HepG2 (cell line): Measurements from ENCODE around the gene GPM6B. TPM values are rescaled to one million over a fixed set of nuclear protein-coding genes. Genes with fewer than 3 reads are reported as not detected.

Experiments used
- ATAC-seq: fragments of 200-7000 bp; cut with Tn5 transposase; 3 replicates; pipeline ENCODE4 v1.9.1; 2020; ENCODE audit warnings: mild to moderate bottlenecking, moderate library complexity
- BruUV-seq: library from RNA; stranded (reverse); fragments of 400-500 nt; replicated peaks from 2 replicates; lab custom pipeline; 2021; lab: Mats Ljungman, UMichigan
- CTCF ChIA-PET: fragments of 300-600 bp; formaldehyde crosslinking; extraction: SDS; loops from one replicate; lab custom pipeline; 2021; ENCODE audit warnings: low total read pairs, inconsistent platforms, low intra/inter-chr PET ratio; lab: Yijun Ruan, JAX
- POLR2A ChIA-PET: fragments of 350-600 bp; sonication (Branson Sonifier 250); formaldehyde crosslinking; loops from one replicate; lab custom pipeline; 2020; ENCODE audit warnings: antibody characterized with exemption, inconsistent platforms; lab: Yijun Ruan, JAX
- DNase-seq: peaks from one replicate; pipeline ENCODE4 v3.0.0-alpha.2; 2015; ENCODE audit warnings: low spot score
- FAIRE-seq: peaks from 3 replicates; lab custom pipeline; 2011; peaks lifted over from hg19 to GRCh38; lab: Jason Lieb, UNC
- H2AFZ ChIP-seq: one replicate; pipeline ENCODE4 v1.6.1; 2011; ENCODE audit warnings: low read length, inconsistent platforms
- H3K27ac ChIP-seq: fragments of 300-600 bp; 3 replicates; pipeline ENCODE4 v1.8.0; 2011; ENCODE audit warnings: mixed run types, mild to moderate bottlenecking, mixed read lengths, low read length, inconsistent platforms; ENCODE audit not compliant: insufficient read depth; ENCODE audit errors: extremely low read length
- H3K27me3 ChIP-seq, 2 experiments: fragments of 200-600 bp in 1 of 2; 2 replicates in 1 of 2; 3 replicates in 1 of 2; pipeline versions ENCODE4 v1.6.0 to v1.8.0; 2011; ENCODE audit warnings: low read length in 2 of 2, mild to moderate bottlenecking in 2 of 2, moderate library complexity in 2 of 2, inconsistent platforms in 1 of 2; ENCODE audit not compliant: insufficient read depth in 2 of 2, control insufficient read depth in 1 of 2
- H3K36me3 ChIP-seq, 2 experiments: fragments of 200-600 bp in 1 of 2; replicated peaks in 1 of 2; 2 replicates in 1 of 2; 3 replicates in 1 of 2; pipeline versions ENCODE4 v1.5.1 to v1.8.0; 2011; ENCODE audit warnings: low read length in 2 of 2, inconsistent platforms in 1 of 2; ENCODE audit not compliant: insufficient read depth in 2 of 2, control insufficient read depth in 1 of 2
- H3K4me1 ChIP-seq: 2 replicates; pipeline ENCODE4 v1.5.1; 2012; ENCODE audit warnings: low read length, inconsistent platforms; ENCODE audit not compliant: insufficient read depth
- H3K4me2 ChIP-seq: 2 replicates; pipeline ENCODE4 v1.6.0; 2011; ENCODE audit warnings: low read depth, low read length, inconsistent platforms
- H3K4me3 ChIP-seq, 3 experiments: fragments of 200-600 bp in 1 of 3; sonication (generic), shearing (Covaris generic) in 1 of 3; replicated peaks in 1 of 3; 2 replicates each; pipeline ENCODE4 v1.5.1; 2011 to 2016; ENCODE audit warnings: low read length in 3 of 3, inconsistent platforms in 2 of 3, low read depth in 2 of 3, mild to moderate bottlenecking in 2 of 3, control low read depth in 1 of 3, mixed read lengths in 1 of 3; ENCODE audit not compliant: insufficient read depth in 1 of 3
- H3K79me2 ChIP-seq: one replicate; pipeline ENCODE4 v1.6.1; 2011; ENCODE audit warnings: low read length, inconsistent platforms; ENCODE audit not compliant: insufficient read depth
- H3K9ac ChIP-seq: 2 replicates; pipeline ENCODE4 v1.6.0; 2011; ENCODE audit warnings: mild to moderate bottlenecking, low read depth, low read length, inconsistent platforms; ENCODE audit not compliant: insufficient read depth
- H3K9me3 ChIP-seq: 2 replicates; pipeline ENCODE4 v1.5.1; 2012; ENCODE audit warnings: mild to moderate bottlenecking, low read length
- H4K20me1 ChIP-seq: 2 replicates; pipeline ENCODE4 v1.6.0; 2011; ENCODE audit warnings: inconsistent platforms, mild to moderate bottlenecking, low read length, moderate library complexity; ENCODE audit not compliant: insufficient read depth
- ARID5B ChIP-seq: IDR thresholded peaks from 2 replicates; pipeline ENCODE4 v1.4.0; 2020; ENCODE audit warnings: mild to moderate bottlenecking, missing genetic modification reagents
- HOXA7 ChIP-seq: sonication (generic); formaldehyde crosslinking; IDR thresholded peaks from 2 replicates; pipeline ENCODE4 v1.8.1; 2022; ENCODE audit warnings: mild to moderate bottlenecking, missing genetic modification reagents, moderate library complexity
- MED8 ChIP-seq: sonication (generic); formaldehyde crosslinking; IDR thresholded peaks from 2 replicates; pipeline ENCODE4 v1.8.1; 2023; ENCODE audit warnings: mild to moderate bottlenecking, missing genetic modification reagents; ENCODE audit not compliant: insufficient replicate concordance
- PLRG1 ChIP-seq: fragments of 450-650 bp; conservative IDR thresholded peaks from 2 replicates; pipeline ENCODE4 v1.6.1; 2016
- RXRB ChIP-seq: IDR thresholded peaks from 2 replicates; pipeline ENCODE4 v1.6.1; 2016; ENCODE audit warnings: borderline replicate concordance, missing genetic modification reagents, missing compliant biosample characterization
- SMAD9 ChIP-seq: sonication (generic); formaldehyde crosslinking; IDR thresholded peaks from 2 replicates; pipeline ENCODE4 v1.5.1; 2020; ENCODE audit warnings: mild to moderate bottlenecking, missing genetic modification reagents
- TBP ChIP-seq: sonication (generic); formaldehyde crosslinking; IDR thresholded peaks from 2 replicates; pipeline ENCODE4 v1.5.0; 2020; ENCODE audit warnings: missing genetic modification reagents
- ZBTB34 ChIP-seq: sonication (generic); formaldehyde crosslinking; IDR thresholded peaks from 2 replicates; pipeline ENCODE4 v1.8.0; 2022; ENCODE audit warnings: mild to moderate bottlenecking, missing genetic modification reagents
- ZBTB7A ChIP-seq: sonication (generic); formaldehyde crosslinking; IDR thresholded peaks from 2 replicates; pipeline ENCODE4 v1.8.0; 2022; ENCODE audit warnings: mild to moderate bottlenecking, missing genetic modification reagents
- ZNF564 ChIP-seq: sonication (generic); formaldehyde crosslinking; IDR thresholded peaks from 2 replicates; pipeline ENCODE4 v1.8.1; 2023; ENCODE audit warnings: mild to moderate bottlenecking, missing genetic modification reagents
- ZNF580 ChIP-seq: IDR thresholded peaks from 2 replicates; pipeline ENCODE4 v1.6.1; 2016; ENCODE audit warnings: low read depth, borderline replicate concordance
- ZNF703 ChIP-seq: sonication (generic); formaldehyde crosslinking; IDR thresholded peaks from 2 replicates; pipeline ENCODE4 v1.5.1; 2020; ENCODE audit warnings: missing genetic modification reagents, mild to moderate bottlenecking, moderate library complexity, borderline replicate concordance
- ZNF775 ChIP-seq: sonication (generic); formaldehyde crosslinking; IDR thresholded peaks from 2 replicates; pipeline ENCODE4 v1.4.0; 2020; ENCODE audit warnings: missing genetic modification reagents, mild to moderate bottlenecking, moderate library complexity, borderline replicate concordance
- WGBS: methylation state at CpG from one replicate; pipeline ENCODE4 v1.1.6; 2017; ENCODE audit warnings: low lambda C conversion rate; 5-methylcytosine and 5-hydroxymethylcytosine counted together
- in situ Hi-C: cut with HindIII; loops from 2 replicates; pipeline ENCODE4 v1.10.0; 2017; ENCODE audit warnings: low pct_unique_long_range_greater_than_20kb; ENCODE audit not compliant: extremely low pct_ligation_motif_present
- intact Hi-C: fragments of 100-400 bp; cut with micrococcal nuclease; formaldehyde crosslinking; loops from one replicate; pipeline ENCODE4 v1.10.0; 2022; ENCODE audit not compliant: unreplicated experiment
- polyA plus RNA-seq, 8 experiments: library from polyadenylated mRNA; depleted of rRNA in 3 of 8; stranded (reverse) in 7 of 8; unstranded in 1 of 8; fragments of >200 nt; fragmentation: Illumina TruSeq in 4 of 8; extraction: Trizol in 4 of 8; gene quantifications; 2 replicates each; pipeline versions ENCODE4 v1.2.1 to v1.2.3, GENCODE V29; 2011 to 2016; ENCODE audit warnings: low read depth in 4 of 8, missing spikeins in 1 of 8, mixed read lengths in 1 of 8; ENCODE audit not compliant: insufficient read depth in 1 of 8
- total RNA-seq, 5 experiments: library from RNA; depleted of rRNA; stranded (reverse); fragments of >200 nt; fragmentation: Illumina TruSeq; extraction: Trizol; gene quantifications; 2 replicates each; pipeline ENCODE4 v1.2.3, GENCODE V29; 2016; ENCODE audit warnings: low read depth in 1 of 5

Gene GPM6B
- total and polyA plus RNA-seq, 2 of the 13 experiments (the other 11 are each of a cell fraction or from before 2014, with no cell fraction given) = not detected

GRCh38 chrX:13797512-13797911 is 19.4 kb downstream of the GPM6B start:
- ATAC-seq (no peak), FAIRE-seq (no peak), DNase-seq (no peak)
- Histone ChIP-seq H2AFZ (no peak overlapping the region), H3K36me3 (no peaks in the 10 kb centered on the region), H3K4me1 (no peaks in the 10 kb centered on the region), H3K27ac (no peak overlapping the region), H3K9me3 (no peaks in the 10 kb centered on the region), H3K4me2 (no peak overlapping the region), H3K4me3 (no peak overlapping the region), H4K20me1 (no peaks in the 10 kb centered on the region), H3K27me3 (no peaks in the 10 kb centered on the region), H3K79me2 (no peaks in the 10 kb centered on the region), H3K9ac (no peak overlapping the region)
- ChIA-PET CTCF (no interaction called here), POLR2A (no interaction called here)
- 18% methylated on average over 4 of the region's 4 CpGs for WGBS
- TF ChIP-seq RXRB (CRISPR knock-in tag) (no peak), HOXA7 (no peak), SMAD9 (CRISPR knock-in tag) (no peak), MED8 (CRISPR knock-in tag) (no peak), ZNF703 (no peak), ZBTB34 (CRISPR knock-in tag) (no peak)
- in situ Hi-C loops (no loop called here), intact Hi-C loops (no loop called here)
- BruUV-seq = no TSS peak

GRCh38 chrX:13794417-13794816 is 22.5 kb downstream of the GPM6B start:
- H3K4me2 ChIP-seq = no peak overlapping the region
- ATAC-seq (no peak), FAIRE-seq (no peak), DNase-seq (no peak)
- ChIA-PET CTCF (no interaction called here), POLR2A (no interaction called here)
- H3K79me2 ChIP-seq = no peaks in the 10 kb centered on the region
- H3K36me3 ChIP-seq = no peaks in the 10 kb centered on the region
- WGBS = 51% methylated on average over 10 of the region's 10 CpGs
- no peak overlapping the region for H3K27ac ChIP-seq
- no peaks in the 10 kb centered on the region for H3K9me3 ChIP-seq
- intact Hi-C loops = no loop called here
- no peak overlapping the region for H3K4me3 ChIP-seq
- in situ Hi-C loops = no loop called here
- H3K4me1 ChIP-seq = no peaks in the 10 kb centered on the region
- H3K27me3 ChIP-seq = no peaks in the 10 kb centered on the region
- BruUV-seq = no TSS peak
- no peak overlapping the region for H3K9ac ChIP-seq
- no peaks in the 10 kb centered on the region for H4K20me1 ChIP-seq
- no peak overlapping the region for H2AFZ ChIP-seq
- TF ChIP-seq ZNF580 (CRISPR knock-in tag) (no peak), TBP (CRISPR knock-in tag) (no peak), PLRG1 (no peak), ZBTB7A (no peak), ZNF564 (CRISPR knock-in tag) (no peak), ZNF775 (CRISPR knock-in tag) (no peak), ARID5B (CRISPR knock-in tag) (no peak)
